ENCODE data around the gene PLBD2. TPM values are rescaled to one million over a fixed set of nuclear protein-coding genes. Genes with fewer than 3 reads are reported as not detected.

The PLBD2 gene
- total RNA-seq, 1 experiment from 2014 or later, result 6.8 TPM

GRCh38 chr12:113414519-113415038 is 56.2 kb downstream of the PLBD2 start:
- Histone ChIP-seq H3K4me3 (no peak overlapping the region), H3K36me3 (no peaks in the 10 kb centered on the region), H3K9me3 (no peaks in the 10 kb centered on the region), H3K27me3 (no peaks in the 10 kb centered on the region)
- DNase-seq, result no peak

GRCh38 chr12:113416091-113416754 is 57.8 kb downstream of the PLBD2 start:
- H3K36me3 ChIP-seq, result no peaks in the 10 kb centered on the region
- no peaks in the 10 kb centered on the region for H3K27me3 ChIP-seq
- DNase-seq, result no peak
- H3K9me3 ChIP-seq, result no peaks in the 10 kb centered on the region
- no peak overlapping the region for H3K4me3 ChIP-seq

- Histone ChIP-seq H3K36me3 (no peaks in the 10 kb centered on the region), H3K4me3 (no peak overlapping the region), H3K27me3 (no peaks in the 10 kb centered on the region), H3K9me3 (no peaks in the 10 kb centered on the region)
- DNase-seq, result no peak
Measured at GRCh38 chr12:113418213-113418879, 60.0 kb downstream of the PLBD2 start.

GRCh38 chr12:113420996-113421595 is 62.7 kb downstream of the PLBD2 start:
- DNase-seq, result no peak
- H3K9me3 ChIP-seq, result no peaks in the 10 kb centered on the region
- no peak overlapping the region for H3K4me3 ChIP-seq
- H3K36me3 ChIP-seq, result no peaks in the 10 kb centered on the region
- no peaks in the 10 kb centered on the region for H3K27me3 ChIP-seq

- Histone ChIP-seq H3K4me3 (peak within 1 kb of the TSS; percentile 81), H3K9me3 (no peaks in the 10 kb centered on the region), H3K27me3 (no peaks in the 10 kb centered on the region), H3K36me3 (no peaks in the 10 kb centered on the region)
- DNase-seq, result peak; percentile 90
Measured at GRCh38 chr12:113422030-113422885, 63.9 kb downstream of the PLBD2 start, which contains the start of gene SDSL. TSS of gene SDSL (plus strand) at chr12:113422380. CDS start at chr12:113427983, 5,603 bp downstream.

GRCh38 chr12:113422886-113423669 is 64.7 kb downstream of the PLBD2 start:
- no peak for DNase-seq
- H3K27me3 ChIP-seq, result no peaks in the 10 kb centered on the region

GRCh38 chr12:113424456-113424855 is 66.1 kb downstream of the PLBD2 start:
- H3K4me3 ChIP-seq, result no peak overlapping the region
- H3K9me3 ChIP-seq, result no peaks in the 10 kb centered on the region
- no peaks in the 10 kb centered on the region for H3K36me3 ChIP-seq
- DNase-seq, result no peak
- no peaks in the 10 kb centered on the region for H3K27me3 ChIP-seq

More at GRCh38 chr12:113422886-113423669, 64.7 kb downstream of the PLBD2 start:
- no peaks in the 10 kb centered on the region for H3K36me3 ChIP-seq
- H3K9me3 ChIP-seq, result no peaks in the 10 kb centered on the region
- peak overlapping the region; percentile 81 for H3K4me3 ChIP-seq

GRCh38 chr12:113424915-113425823 is 66.8 kb downstream of the PLBD2 start:
- Histone ChIP-seq H3K27me3 (no peaks in the 10 kb centered on the region), H3K4me3 (no peak overlapping the region), H3K9me3 (no peaks in the 10 kb centered on the region), H3K36me3 (no peaks in the 10 kb centered on the region)
- DNase-seq, result peak; percentile 30

- Histone ChIP-seq H3K4me3 (no peak overlapping the region), H3K36me3 (no peaks in the 10 kb centered on the region), H3K9me3 (no peaks in the 10 kb centered on the region), H3K27me3 (no peaks in the 10 kb centered on the region)
- DNase-seq, result no peak
Measured at GRCh38 chr12:113425960-113426453, 67.6 kb downstream of the PLBD2 start.

GRCh38 chr12:113427882-113428281 is 69.5 kb downstream of the PLBD2 start:
- H3K27me3 ChIP-seq, result no peaks in the 10 kb centered on the region
- no peak overlapping the region for H3K4me3 ChIP-seq
- H3K9me3 ChIP-seq, result no peaks in the 10 kb centered on the region
- no peak for DNase-seq
- H3K36me3 ChIP-seq, result no peaks in the 10 kb centered on the region

- DNase-seq, result no peak
Measured at GRCh38 chr12:113428482-113428881, 70.1 kb downstream of the PLBD2 start.

GRCh38 chr12:113432986-113433385 is 74.6 kb downstream of the PLBD2 start:
- H3K9me3 ChIP-seq, result no peaks in the 10 kb centered on the region
- H3K4me3 ChIP-seq, result no peak overlapping the region
- no peak for DNase-seq
- no peaks in the 10 kb centered on the region for H3K27me3 ChIP-seq
- no peaks in the 10 kb centered on the region for H3K36me3 ChIP-seq

More at GRCh38 chr12:113428482-113428881, 70.1 kb downstream of the PLBD2 start:
- Histone ChIP-seq H3K9me3 (no peaks in the 10 kb centered on the region), H3K4me3 (no peak overlapping the region), H3K27me3 (no peaks in the 10 kb centered on the region), H3K36me3 (no peaks in the 10 kb centered on the region)

- Histone ChIP-seq H3K9me3 (no peaks in the 10 kb centered on the region), H3K4me3 (no peak overlapping the region), H3K27me3 (no peaks in the 10 kb centered on the region), H3K36me3 (no peaks in the 10 kb centered on the region)
- DNase-seq, result no peak
Measured at GRCh38 chr12:113435367-113435766, 77.0 kb downstream of the PLBD2 start.

- H3K9me3 ChIP-seq, result no peaks in the 10 kb centered on the region
- DNase-seq, result no peak
- H3K36me3 ChIP-seq, result no peaks in the 10 kb centered on the region
- no peaks in the 10 kb centered on the region for H3K27me3 ChIP-seq
- H3K4me3 ChIP-seq, result no peak overlapping the region
Measured at GRCh38 chr12:113436586-113436985, 78.2 kb downstream of the PLBD2 start.

Measured in MG63 (cell line).